NB4 (cell line): ENCODE results near the gene ASB1.

Experiments used
- DNase-seq: peaks from one replicate; pipeline ENCODE4 v3.0.0; 2010; ENCODE audit warnings: low read depth
- H3K4me3 ChIP-seq: one replicate; pipeline ENCODE4 v1.5.1; 2011; ENCODE audit warnings: mild to moderate bottlenecking, low read depth, low read length, moderate library complexity
- MYC ChIP-seq: IDR thresholded peaks from 2 replicates; pipeline ENCODE4 v1.6.1; 2011; ENCODE audit warnings: low read depth, low read length
- POLR2A ChIP-seq: IDR thresholded peaks from 2 replicates; pipeline ENCODE4 v1.6.1; 2011; ENCODE audit warnings: mild to moderate bottlenecking; ENCODE audit not compliant: insufficient read length; ENCODE audit errors: extremely low read depth
- TF ChIP-seq, protein P1 (sequence below): IDR thresholded peaks from one replicate; pipeline ENCODE4 v1.5.1; 2012; ENCODE audit warnings: low read depth, low read length
- TF ChIP-seq, protein P2 (sequence below): IDR thresholded peaks from 2 replicates; pipeline ENCODE4 v1.6.1; 2011; ENCODE audit warnings: low read depth, low read length

ASB1 gene

DNA sequence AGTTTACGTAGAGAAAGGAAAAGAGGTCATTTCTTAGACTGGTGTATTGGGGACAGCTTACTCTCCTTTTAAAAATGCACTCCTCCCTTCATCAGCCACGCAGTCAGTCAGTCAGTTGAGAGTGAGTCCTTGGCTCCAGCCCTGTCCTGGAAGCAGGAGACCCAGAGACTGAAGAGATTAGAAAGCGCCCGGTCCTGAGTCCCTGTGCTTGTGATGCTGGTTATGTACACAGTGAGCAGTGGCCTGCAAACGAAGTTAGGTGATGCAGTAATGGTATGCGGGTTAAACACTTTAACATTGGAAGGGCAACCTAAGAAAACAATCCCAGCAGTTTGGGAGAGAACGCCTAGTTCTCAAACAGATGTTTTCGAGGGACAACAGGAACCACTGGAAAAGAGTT, 6.3 kb upstream of the ASB1 start:
- H3K4me3 ChIP-seq: no peak overlapping the region
- no peak for TF ChIP-seq MYC
- no peak for TF ChIP-seq POLR2A
- TF ChIP-seq, protein P1, sequence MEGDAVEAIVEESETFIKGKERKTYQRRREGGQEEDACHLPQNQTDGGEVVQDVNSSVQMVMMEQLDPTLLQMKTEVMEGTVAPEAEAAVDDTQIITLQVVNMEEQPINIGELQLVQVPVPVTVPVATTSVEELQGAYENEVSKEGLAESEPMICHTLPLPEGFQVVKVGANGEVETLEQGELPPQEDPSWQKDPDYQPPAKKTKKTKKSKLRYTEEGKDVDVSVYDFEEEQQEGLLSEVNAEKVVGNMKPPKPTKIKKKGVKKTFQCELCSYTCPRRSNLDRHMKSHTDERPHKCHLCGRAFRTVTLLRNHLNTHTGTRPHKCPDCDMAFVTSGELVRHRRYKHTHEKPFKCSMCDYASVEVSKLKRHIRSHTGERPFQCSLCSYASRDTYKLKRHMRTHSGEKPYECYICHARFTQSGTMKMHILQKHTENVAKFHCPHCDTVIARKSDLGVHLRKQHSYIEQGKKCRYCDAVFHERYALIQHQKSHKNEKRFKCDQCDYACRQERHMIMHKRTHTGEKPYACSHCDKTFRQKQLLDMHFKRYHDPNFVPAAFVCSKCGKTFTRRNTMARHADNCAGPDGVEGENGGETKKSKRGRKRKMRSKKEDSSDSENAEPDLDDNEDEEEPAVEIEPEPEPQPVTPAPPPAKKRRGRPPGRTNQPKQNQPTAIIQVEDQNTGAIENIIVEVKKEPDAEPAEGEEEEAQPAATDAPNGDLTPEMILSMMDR: no peak
- TF ChIP-seq, protein P2, sequence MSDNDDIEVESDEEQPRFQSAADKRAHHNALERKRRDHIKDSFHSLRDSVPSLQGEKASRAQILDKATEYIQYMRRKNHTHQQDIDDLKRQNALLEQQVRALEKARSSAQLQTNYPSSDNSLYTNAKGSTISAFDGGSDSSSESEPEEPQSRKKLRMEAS: no peak
- no peak for DNase-seq

DNA sequence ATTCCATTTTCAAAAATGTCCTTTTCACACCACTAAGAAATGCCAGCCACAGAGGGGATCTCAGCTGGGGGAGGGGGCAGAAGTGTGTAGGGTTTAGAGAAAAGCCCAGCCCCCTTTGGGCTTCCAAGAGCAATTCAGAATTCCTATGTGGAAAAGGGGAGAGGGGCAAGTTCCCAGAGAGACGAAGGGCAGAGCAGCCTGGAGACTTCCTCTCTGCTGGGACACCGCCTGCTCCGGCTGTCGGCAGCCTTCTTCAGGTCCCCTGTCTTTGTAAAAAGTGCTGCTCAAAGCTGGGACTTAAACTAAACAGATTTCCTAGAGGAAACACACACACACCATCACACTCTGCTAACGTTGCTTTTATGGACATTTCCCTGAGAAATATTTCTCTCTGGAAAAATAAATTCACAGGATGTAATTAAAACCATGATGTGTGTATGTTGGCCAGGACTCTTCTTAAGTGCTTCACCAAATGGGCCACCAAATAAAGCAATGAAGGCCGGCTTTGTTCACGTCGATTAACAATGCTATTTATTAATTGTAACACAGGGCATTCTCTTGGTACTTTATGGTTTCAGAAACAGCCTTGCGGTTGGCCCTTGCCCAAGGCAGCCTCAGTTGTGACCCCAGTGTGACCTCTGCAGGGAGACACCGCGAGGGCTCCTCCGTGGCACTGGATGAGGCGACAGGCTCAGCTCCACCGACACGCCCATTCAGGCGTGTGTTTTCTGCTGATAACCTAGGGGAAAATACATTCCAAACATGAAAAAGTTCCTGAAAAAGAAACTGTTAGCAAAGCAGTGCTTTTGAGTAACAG, 5.6 kb upstream of the ASB1 start:
- TF ChIP-seq, protein P2: no peak
- TF ChIP-seq, protein P1: no peak
- TF ChIP-seq MYC: no peak
- TF ChIP-seq POLR2A: no peak
- DNase-seq: no peak
- H3K4me3 ChIP-seq: no peak overlapping the region

DNA sequence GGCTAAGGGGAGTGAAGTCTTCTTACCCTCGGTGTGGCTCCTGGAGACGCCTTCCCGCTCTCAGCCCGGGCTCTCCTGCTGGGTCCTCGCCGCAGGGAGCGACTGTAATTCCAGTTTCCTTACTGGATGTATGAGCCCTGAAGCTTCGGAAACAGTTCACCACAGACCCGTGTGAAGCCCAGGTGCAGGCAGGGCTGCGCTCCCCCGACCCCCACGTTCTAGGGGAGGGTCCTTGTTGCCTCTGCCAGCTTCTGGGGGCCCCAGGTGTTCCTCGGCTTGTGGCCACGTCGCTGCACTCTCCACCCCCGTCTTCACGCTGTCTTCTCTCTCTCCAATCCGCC, 5.1 kb upstream of the ASB1 start:
- no peak overlapping the region for H3K4me3 ChIP-seq
- DNase-seq: no peak
- TF ChIP-seq POLR2A (no peak), MYC (no peak)
- TF ChIP-seq, protein P1: no peak
- TF ChIP-seq, protein P2: no peak

DNA sequence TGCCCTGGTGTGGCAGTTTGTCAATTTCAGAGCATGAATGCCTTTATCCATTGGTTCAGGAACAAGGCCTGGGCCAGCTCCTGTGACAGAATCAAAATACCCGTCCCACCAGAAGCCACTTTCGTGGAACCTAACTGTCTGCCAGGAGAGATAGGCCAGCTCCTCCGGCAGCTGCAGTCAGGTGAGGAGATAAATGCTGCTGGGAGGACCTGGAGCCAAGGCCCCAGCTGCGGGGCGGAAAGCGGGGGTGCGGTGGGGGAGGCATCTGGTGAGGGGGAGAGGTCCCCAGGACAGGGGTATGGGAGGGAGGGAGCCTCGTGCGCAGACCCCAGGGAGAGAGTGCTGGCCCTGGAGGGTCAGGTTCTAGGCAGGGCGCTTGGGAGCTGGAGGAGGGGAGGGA, 4.4 kb upstream of the ASB1 start:
- DNase-seq: no peak
- no peak overlapping the region for H3K4me3 ChIP-seq
- TF ChIP-seq, protein P1: no peak
- no peak for TF ChIP-seq POLR2A
- no peak for TF ChIP-seq MYC
- TF ChIP-seq, protein P2: no peak

DNA sequence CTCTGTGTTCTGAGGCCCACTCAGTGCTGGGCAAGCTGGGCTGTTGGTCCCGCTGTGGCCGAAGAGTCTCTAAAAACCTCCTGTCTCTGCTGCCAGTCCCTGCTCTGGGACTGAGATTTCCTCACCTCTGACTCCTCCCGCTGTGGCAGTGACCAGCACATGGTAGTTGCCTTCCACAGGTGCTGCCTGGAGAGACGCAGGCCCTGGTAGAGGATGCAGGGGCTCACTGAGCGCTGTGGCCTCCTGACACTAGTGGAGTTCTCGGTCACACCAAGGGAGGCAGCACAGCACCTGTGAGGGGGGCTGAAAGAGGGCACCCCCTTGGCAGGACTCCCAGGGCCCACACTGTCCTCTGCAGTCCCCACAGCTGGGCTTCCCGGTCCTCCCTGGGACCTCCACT, 3.8 kb upstream of the ASB1 start:
- no peak for DNase-seq
- TF ChIP-seq, protein P1: no peak
- no peak for TF ChIP-seq MYC
- no peak overlapping the region for H3K4me3 ChIP-seq

DNA sequence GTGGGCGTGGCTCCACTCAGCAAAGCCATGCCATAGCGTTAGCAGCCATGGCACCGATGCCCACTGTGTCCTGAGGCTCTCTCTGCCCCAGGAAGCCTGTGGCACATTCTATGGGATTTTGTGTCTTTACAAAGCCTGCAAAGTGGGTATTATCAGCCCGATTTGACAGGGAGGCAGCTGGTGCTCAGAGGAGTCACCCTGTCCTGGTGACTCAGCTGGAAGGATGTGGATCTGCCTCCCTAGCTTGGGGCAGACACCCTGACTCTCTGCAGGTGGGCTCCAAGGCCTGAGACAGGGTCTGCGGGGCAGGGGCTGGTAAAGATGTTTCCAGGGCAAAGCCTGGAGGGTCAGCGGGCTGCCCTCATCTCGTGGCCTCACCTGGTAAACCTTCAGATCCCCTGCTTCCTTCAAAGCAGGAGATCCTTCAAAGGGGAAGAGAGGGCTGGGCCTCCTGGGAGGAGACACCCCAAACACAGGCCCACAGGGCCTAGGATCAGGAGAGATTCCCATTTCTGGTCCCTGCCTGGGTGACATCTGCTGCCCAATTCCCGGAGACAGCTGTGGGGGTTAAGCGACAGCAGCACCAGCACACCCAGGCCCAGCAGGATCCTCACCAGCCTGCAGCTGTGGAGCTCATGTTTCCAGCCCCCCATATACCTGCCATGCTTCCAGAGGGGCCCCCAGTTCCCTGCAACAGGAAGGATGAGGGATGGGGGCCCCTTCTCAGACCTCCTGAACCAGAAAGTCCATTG, 3.0 kb upstream of the ASB1 start:
- no peak for TF ChIP-seq POLR2A
- TF ChIP-seq, protein P2: no peak
- TF ChIP-seq MYC: no peak
- TF ChIP-seq, protein P1: no peak
- DNase-seq: no peak
- no peak overlapping the region for H3K4me3 ChIP-seq
